Measurements from ENCODE around the gene TRIO.

The TRIO gene

DNA sequence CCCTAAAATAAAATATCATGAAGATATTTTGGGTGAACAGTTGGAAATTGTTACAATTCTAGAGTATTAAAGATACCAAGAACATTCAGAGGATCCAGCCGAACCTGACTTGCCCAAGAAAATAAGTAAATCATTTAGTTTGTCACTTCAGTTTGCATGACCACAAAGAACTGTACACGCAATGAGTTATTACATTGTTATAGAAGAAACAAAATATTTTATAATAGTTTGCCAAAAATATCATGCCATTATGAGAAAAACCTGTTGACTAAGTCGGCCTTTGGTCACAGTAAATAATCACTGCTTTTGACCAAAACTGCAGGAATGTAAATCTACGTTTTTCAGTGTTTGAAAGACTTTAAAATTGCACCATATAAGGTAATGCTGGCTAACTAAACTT lies 27.9 kb downstream of the TRIO start:
- no peak for DNase-seq

DNA sequence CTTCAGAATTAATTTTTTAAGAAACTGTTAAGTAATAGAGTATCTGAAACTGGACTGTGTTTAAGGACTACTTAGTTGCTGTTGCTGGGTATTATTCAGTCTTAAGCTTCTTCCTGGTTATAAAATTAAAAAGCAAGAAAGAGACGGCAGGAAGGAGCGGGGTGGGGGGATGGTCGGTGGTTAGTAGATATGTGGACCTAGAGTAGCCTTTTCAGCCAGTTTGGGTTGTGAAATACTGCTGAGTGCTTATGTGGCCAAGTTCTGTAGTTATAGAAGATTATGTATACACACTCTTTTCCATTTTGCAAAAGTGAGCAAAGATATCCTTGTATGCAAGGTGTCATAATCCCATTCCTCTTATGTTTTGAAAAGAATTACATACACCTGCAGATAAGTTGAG lies 28.5 kb downstream of the TRIO start:
- no peak for DNase-seq

- DNase-seq, result no peak
Measured at GRCh38 chr5:14172149-14172795, 29.1 kb downstream of the TRIO start.

GRCh38 chr5:14173377-14174229 lies 30.5 kb downstream of the TRIO start:
- no peak for DNase-seq

DNA sequence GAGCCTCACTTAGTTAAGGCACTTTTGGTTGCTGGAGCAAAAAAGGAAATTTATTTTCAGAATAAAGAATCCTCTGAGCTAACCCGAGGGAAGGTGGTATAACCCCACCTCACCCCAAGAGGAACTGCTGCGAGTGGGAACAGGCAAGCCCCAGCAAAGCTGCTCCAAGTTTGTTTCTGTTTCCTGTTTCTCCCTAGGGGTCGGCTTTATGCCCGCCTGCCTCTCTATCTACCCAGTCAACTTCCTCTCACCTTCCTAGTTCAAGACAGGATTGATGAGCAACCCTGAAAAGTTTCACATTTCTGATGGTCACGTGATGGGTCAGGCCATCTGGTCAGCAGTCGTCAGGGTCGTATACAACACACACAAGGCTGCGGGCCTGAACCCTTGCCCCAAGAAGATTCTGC lies 31.1 kb downstream of the TRIO start:
- DNase-seq, result peak; percentile 59

GRCh38 chr5:14175381-14175780 lies 32.2 kb downstream of the TRIO start:
- no peak for DNase-seq

DNA sequence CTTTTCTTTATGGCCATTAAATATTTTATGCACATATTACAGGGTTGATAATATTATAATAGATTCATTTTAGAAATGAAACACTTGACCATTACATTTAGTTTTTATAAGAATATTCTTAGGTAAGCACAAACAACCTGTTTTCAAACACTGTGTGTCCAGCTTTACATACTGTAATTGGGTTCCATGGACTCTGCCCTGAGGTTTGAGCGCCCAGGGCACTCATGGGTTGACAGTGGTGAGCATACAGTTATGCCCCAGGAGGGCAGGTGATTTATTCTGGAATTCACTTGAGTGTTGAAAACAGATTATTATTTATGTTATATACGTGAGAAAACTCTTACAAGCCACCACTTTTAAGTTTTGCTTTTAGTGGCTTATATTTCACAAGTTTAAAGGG lies 33.7 kb downstream of the TRIO start:
- DNase-seq, result no peak

- DNase-seq, result no peak
Measured at GRCh38 chr5:14177634-14178033, 34.5 kb downstream of the TRIO start.

GRCh38 chr5:14178091-14178490 lies 34.9 kb downstream of the TRIO start:
- DNase-seq, result no peak

DNA sequence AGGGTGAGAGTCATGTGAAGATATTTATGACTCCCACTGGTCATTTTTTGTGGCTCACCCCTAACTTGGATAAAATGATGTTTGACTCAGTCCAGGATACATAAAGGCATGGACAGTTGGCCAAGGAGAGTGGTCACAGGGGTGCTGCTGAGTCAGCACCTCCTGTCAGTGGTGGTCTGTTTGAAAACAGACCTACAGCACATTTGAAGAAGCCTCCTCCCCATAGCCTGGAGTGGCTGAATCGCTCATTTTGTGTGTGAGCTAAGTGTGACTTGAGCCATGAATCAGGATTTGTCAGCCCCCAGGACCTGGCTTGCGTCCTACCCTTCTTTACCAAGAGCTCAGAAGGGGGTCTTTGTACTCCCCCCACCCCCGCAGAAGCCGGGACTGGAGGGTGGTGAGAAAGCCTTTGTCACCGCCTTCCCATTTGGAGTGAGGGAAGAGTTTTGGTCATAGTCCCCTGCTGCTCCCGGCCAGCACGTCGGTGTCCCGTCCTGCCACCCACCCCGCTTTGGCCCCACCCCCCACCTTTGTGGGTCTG lies 35.6 kb downstream of the TRIO start:
- no peak for DNase-seq

GRCh38 chr5:14179446-14179845 lies 36.3 kb downstream of the TRIO start:
- no peak for DNase-seq

DNA sequence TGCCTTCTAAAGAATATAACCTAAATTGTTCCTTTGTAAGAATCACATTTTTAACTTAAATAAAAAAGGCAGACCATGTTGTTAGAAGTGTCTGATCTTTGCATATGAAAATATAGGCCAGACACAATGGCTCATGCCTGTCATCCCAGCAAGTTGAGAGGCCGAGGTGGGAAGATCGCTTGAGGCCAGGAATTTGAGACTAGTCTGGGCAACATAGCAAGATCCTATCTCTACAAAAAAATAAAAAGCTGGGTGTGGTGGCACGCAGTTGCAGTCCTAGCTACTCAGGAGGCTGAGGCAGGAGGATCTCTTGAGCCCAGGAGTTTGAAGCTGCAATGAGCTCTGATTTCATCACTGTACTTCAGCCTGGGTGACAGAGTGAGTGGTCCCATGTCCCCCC lies 37.3 kb downstream of the TRIO start:
- DNase-seq, result no peak

DNA sequence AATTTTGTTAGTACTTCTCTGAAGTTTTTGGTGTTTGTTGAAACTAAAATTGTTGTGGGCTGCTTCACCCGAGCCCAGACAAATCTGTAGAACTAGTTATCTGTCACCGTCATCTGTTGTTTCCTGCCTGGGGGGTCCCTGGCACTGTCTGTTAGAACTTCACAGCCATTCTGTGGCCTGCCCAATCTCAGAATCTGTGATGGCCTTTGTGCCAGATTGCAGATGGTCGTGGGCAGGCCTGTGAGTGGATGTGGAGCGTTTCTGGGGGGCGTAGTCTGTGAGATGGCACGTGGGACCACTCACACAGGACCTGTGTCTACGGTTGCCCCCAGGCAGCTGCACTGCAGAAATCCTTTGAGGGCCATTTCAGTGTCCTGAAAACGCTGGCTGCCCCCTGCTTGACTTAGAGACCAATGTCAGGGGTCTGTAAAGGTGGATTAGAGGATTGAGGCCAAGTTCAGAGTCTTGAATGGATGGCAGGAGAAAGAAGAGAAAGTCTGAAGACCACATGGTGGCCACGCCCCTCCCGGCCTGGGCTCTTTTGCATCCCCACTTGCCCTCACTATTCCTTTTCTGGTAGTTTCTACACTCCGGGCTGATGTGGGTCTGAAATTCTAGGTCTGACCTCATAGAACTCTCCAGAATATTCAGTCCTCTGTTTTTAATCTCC lies 38.3 kb downstream of the TRIO start:
- no peak for DNase-seq

DNA sequence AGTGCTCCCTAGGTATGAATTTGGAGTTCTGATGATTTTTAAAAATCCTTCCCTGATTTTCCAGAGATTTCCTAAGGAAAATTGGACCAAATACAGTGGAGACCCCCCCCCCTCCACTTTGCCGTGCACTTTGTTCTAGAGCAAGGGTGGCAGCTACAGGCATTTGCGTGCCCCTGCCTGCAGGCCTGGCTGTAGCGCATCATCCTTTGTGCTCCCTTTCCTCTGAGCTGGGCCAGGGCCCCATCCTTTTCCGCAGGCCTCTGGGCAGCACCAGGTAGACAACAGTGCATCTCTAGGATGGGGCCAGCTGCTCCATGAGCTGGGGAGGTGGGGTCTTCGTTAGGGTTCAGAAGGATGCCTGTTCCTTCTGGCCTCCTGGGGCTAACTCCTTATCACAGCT lies 39.6 kb downstream of the TRIO start:
- DNase-seq, result no peak

GRCh38 chr5:14183187-14183939 lies 40.2 kb downstream of the TRIO start:
- DNase-seq, result peak; percentile 23

GRCh38 chr5:14184082-14184481 lies 40.9 kb downstream of the TRIO start:
- DNase-seq, result no peak

DNA sequence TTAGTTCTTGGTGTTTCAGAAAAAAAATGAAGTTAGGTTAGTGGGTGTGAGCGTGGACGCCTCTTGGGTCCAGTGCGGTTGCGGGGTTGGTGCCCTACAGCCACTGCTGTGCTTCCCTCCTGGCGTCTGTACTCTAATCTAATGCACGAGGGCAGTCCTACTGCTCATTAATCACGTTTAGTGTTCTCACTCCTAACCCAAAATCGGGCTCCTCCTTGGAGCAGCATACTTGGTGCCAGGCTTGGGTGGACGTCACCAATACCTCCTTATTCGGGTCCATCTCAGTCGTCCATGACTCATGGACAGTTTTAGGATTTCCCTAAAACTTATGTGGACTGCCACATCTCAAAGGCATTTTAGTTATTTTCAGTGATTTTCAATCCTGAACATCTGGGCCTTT lies 41.6 kb downstream of the TRIO start:
- DNase-seq, result no peak

- no peak for DNase-seq
Measured at GRCh38 chr5:14185326-14186058, 42.4 kb downstream of the TRIO start.

DNA sequence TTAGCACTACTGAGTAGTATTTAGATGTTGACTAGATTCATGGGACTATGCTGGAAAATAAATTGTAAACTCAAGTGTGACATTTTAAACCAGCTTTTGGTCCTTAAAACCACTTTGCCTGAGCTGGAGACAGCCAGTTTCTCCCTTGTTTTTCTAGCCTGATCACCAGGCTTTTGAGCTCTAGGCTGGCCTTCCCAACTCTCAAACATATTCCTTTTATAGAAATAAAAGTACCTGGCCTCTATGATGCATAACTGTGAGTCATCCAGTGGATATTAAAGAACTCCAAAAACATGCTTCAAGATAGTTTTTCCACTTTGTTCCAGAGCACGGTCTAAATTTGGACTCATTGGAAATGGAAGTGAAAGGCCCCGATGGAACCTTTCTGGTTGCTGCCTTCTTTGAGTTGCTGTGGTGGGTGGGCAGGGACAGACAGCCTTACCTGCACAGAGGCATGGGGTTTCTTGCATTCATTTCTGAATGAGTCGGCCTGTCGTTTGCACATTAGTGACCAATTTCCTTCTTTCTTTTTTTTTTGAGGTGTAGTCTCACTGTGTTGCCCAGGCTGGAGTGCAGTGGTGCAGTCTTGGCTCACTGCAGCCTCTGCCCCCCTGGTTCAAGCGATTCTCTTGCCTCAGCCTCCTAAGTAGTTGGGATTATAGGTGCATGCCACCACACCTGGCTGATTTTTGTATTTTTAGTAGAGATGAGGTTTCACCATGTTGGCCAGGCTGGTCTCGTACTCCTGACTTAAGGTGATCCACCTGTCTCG lies 43.1 kb downstream of the TRIO start:
- DNase-seq, result no peak

- DNase-seq, result no peak
Measured at GRCh38 chr5:14187157-14187556, 44.0 kb downstream of the TRIO start.

GRCh38 chr5:14187660-14188059 lies 44.5 kb downstream of the TRIO start:
- DNase-seq, result no peak

Data from DMS 273 treated with DMSO at 0.1 percent for 48 hours (cell line).